K562 (cell line): ENCODE results near the gene TRPM2. TPM values are rescaled to one million over a fixed set of nuclear protein-coding genes. Genes with fewer than 3 reads are reported as not detected.
A peak's percentile ranks its signal among the peaks of the same experiment; 100 is the strongest.

Experiments used
- ATAC-seq: fragments of 200-7000 bp; cut with Tn5 transposase; 3 replicates; pipeline ENCODE4 v1.9.1; 2020; ENCODE audit warnings: moderate library complexity
- BruUV-seq: library from RNA; stranded (reverse); fragments of 400-500 nt; replicated peaks from 2 replicates; lab custom pipeline; 2021; lab: Mats Ljungman, UMichigan
- CTCF ChIA-PET: fragments of 300-600 bp; formaldehyde crosslinking; extraction: SDS; loops from one replicate; lab custom pipeline; 2021; ENCODE audit warnings: low intra/inter-chr PET ratio; lab: Yijun Ruan, JAX
- POLR2A ChIA-PET: fragments of 300-600, 350-650 bp; sonication (Branson Sonifier 250); formaldehyde crosslinking; extraction: SDS; loops from one replicate; lab custom pipeline; 2021; ENCODE audit warnings: antibody characterized with exemption, inconsistent platforms; lab: Yijun Ruan, JAX
- DNase-seq, 4 experiments: peaks; one replicate each; pipeline versions ENCODE4 v3.0.0 to v3.0.0-alpha.2; 2011 to 2018; ENCODE audit warnings: low spot score in 3 of 4, mixed read lengths in 3 of 4; ENCODE audit errors: extremely low read depth in 1 of 4
- FAIRE-seq: peaks from 2 replicates; lab custom pipeline; 2011; peaks lifted over from hg19 to GRCh38; lab: Jason Lieb, UNC
- H2AFZ ChIP-seq: 2 replicates; pipeline ENCODE4 v1.6.0; 2011; ENCODE audit warnings: low read depth, low read length, control low read depth, inconsistent platforms
- H3K27ac ChIP-seq: fragments of 200-600 bp; 3 replicates; pipeline ENCODE4 v1.8.0; 2011; ENCODE audit warnings: low read depth, mild to moderate bottlenecking, control low read depth, inconsistent platforms, low read length, moderate library complexity, mixed read lengths; ENCODE audit errors: extremely low read depth
- H3K27me3 ChIP-seq, 2 experiments: fragments of 300-600 bp in 1 of 2; 2 replicates in 1 of 2; 3 replicates in 1 of 2; pipeline versions ENCODE4 v1.6.0 to v1.8.0; 2011; ENCODE audit warnings: inconsistent platforms in 2 of 2, low read length in 2 of 2, mild to moderate bottlenecking in 1 of 2, mixed read lengths in 1 of 2, moderate library complexity in 1 of 2; ENCODE audit not compliant: control insufficient read depth in 2 of 2, insufficient read depth in 2 of 2
- H3K36me3 ChIP-seq: fragments of 300-600 bp; 3 replicates; pipeline ENCODE4 v1.8.0; 2011; ENCODE audit warnings: mild to moderate bottlenecking, low read length, inconsistent platforms; ENCODE audit not compliant: control insufficient read depth, insufficient read depth
- H3K4me1 ChIP-seq, 2 experiments: fragments of 200-600 bp in 1 of 2; replicated peaks in 1 of 2; 2 replicates in 1 of 2; 3 replicates in 1 of 2; pipeline versions ENCODE4 v1.5.1 to v1.8.0; 2011; ENCODE audit warnings: inconsistent platforms in 2 of 2, low read length in 2 of 2, mild to moderate bottlenecking in 1 of 2, mixed read lengths in 1 of 2, moderate library complexity in 1 of 2; ENCODE audit not compliant: control insufficient read depth in 2 of 2, insufficient read depth in 2 of 2
- H3K4me2 ChIP-seq: 2 replicates; pipeline ENCODE4 v1.6.1; 2011; ENCODE audit warnings: low read length, control low read depth, inconsistent platforms, mixed read lengths; ENCODE audit not compliant: insufficient read depth
- H3K4me3 ChIP-seq: fragments of 200-600 bp; sonication (generic), shearing (Covaris generic); 2 replicates; pipeline ENCODE4 v1.5.1; 2016; ENCODE audit warnings: control low read depth, inconsistent platforms
- H3K79me2 ChIP-seq: fragments of 200-600 bp; 3 replicates; pipeline ENCODE4 v1.8.0; 2011; ENCODE audit warnings: low read length, inconsistent platforms; ENCODE audit not compliant: control insufficient read depth, insufficient read depth
- H3K9ac ChIP-seq, 2 experiments: 2 replicates each; pipeline versions ENCODE4 v1.6.0 to v1.6.1; 2011; ENCODE audit warnings: low read depth in 2 of 2, low read length in 2 of 2, control low read depth in 1 of 2, inconsistent platforms in 1 of 2, mild to moderate bottlenecking in 1 of 2, mixed read lengths in 1 of 2; ENCODE audit not compliant: insufficient read depth in 1 of 2
- H3K9me1 ChIP-seq: one replicate; pipeline ENCODE4 v1.6.0; 2011; ENCODE audit warnings: inconsistent platforms, mild to moderate bottlenecking, low read length, moderate library complexity; ENCODE audit not compliant: control insufficient read depth, insufficient read depth
- H3K9me3 ChIP-seq: replicated peaks from 2 replicates; pipeline ENCODE4 v1.5.1; 2011; ENCODE audit warnings: low read depth, low read length, inconsistent platforms; ENCODE audit not compliant: control insufficient read depth, insufficient read depth
- H4K20me1 ChIP-seq: replicated peaks from 2 replicates; pipeline ENCODE4 v1.6.1; 2011; ENCODE audit warnings: low read length, inconsistent platforms, mixed read lengths; ENCODE audit not compliant: control insufficient read depth, insufficient read depth
- CEBPB ChIP-seq: fragments of 450-650 bp; IDR thresholded peaks from 2 replicates; pipeline ENCODE4 v1.6.1; 2016; ENCODE audit warnings: missing genetic modification characterization, missing compliant biosample characterization
- GABPA ChIP-seq: fragments of 200-800 bp; sonication (Bioruptor generic); conservative IDR thresholded peaks from 2 replicates; pipeline ENCODE4 v1.6.1; 2016; ENCODE audit warnings: low read depth, missing genetic modification characterization, missing compliant biosample characterization
- L3MBTL2 ChIP-seq: fragments of 450-650 bp; IDR thresholded peaks from 2 replicates; pipeline ENCODE4 v1.6.1; 2016; ENCODE audit warnings: mild to moderate bottlenecking, moderate library complexity
- PHF21A ChIP-seq: fragments of 450-650 bp; IDR thresholded peaks from 2 replicates; pipeline ENCODE4 v1.6.1; 2017; ENCODE audit warnings: low read depth, borderline replicate concordance
- ZNF143 ChIP-seq: sonication (generic); formaldehyde crosslinking; IDR thresholded peaks from 2 replicates; pipeline ENCODE4 v1.9.0; 2022; ENCODE audit warnings: mild to moderate bottlenecking, missing genetic modification reagents
- WGBS: fragments of 100-300 bp; shearing (Covaris generic); methylation state at CpG from one replicate; pipeline ENCODE4 v1.1.6; 2016; ENCODE audit warnings: low coverage, mixed read lengths; ENCODE audit not compliant: insufficient coverage; ENCODE audit errors: missing lambda C conversion rate; 5-methylcytosine and 5-hydroxymethylcytosine counted together
- in situ Hi-C: fragments of 300-500 bp; cut with MboI; formaldehyde crosslinking; loops from 4 replicates; pipeline ENCODE4 v1.15.0; 2018; ENCODE audit warnings: inconsistent platforms, mixed read lengths
- intact Hi-C: fragments of 100-400 bp; cut with micrococcal nuclease; formaldehyde crosslinking; loops from 2 replicates; pipeline ENCODE4 v1.14.2; 2022
- polyA plus RNA-seq, 8 experiments: library from polyadenylated mRNA; depleted of rRNA in 4 of 8; stranded (reverse) in 5 of 8; unstranded in 3 of 8; fragments of >200 nt; fragmentation: Nextera tagmentation in 2 of 8; fragmentation: Illumina TruSeq in 1 of 8; extraction: Ambion mirVana in 2 of 8; extraction: Trizol in 1 of 8; gene quantifications; 2 replicates each; pipeline versions ENCODE4 v1.2.1 to v1.2.3, GENCODE V29; 2011 to 2014; ENCODE audit warnings: inconsistent platforms in 1 of 8, missing spikeins in 1 of 8
- total RNA-seq, 7 experiments: library from RNA; depleted of rRNA in 6 of 7; stranded (reverse); fragments of >200 nt in 6 of 7; fragmentation: Illumina TruSeq in 2 of 7; extraction: Trizol in 2 of 7; gene quantifications; 2 replicates each; pipeline versions ENCODE4 v1.2.1 to v1.2.3, GENCODE V29; 2011 to 2021; ENCODE audit warnings: low replicate concordance in 1 of 7
- TF ChIP-seq, protein P1 (sequence below): fragments of 200-800 bp; sonication (Bioruptor generic); IDR thresholded peaks from 2 replicates; pipeline ENCODE4 v1.6.1; 2016; ENCODE audit warnings: missing genetic modification characterization, missing compliant biosample characterization
- TF ChIP-seq, protein P2 (sequence below): fragments of 200-800 bp; sonication (Bioruptor generic); IDR thresholded peaks from 2 replicates; pipeline ENCODE4 v1.6.1; 2017; ENCODE audit warnings: missing genetic modification characterization, missing compliant biosample characterization
- TF ChIP-seq, protein P3 (sequence below): fragments of 250-450 bp; sonication (Bioruptor Pico); IDR thresholded peaks from 2 replicates; pipeline ENCODE4 v1.5.0; 2021; ENCODE audit warnings: mild to moderate bottlenecking, borderline replicate concordance

TRPM2 gene
- total and polyA plus RNA-seq, 9 of the 15 experiments (the other 6 are each of a cell fraction or from before 2014, with no cell fraction given) = 0.33 to 2.1 (median 0.98) TPM; not detected in 2

DNA sequence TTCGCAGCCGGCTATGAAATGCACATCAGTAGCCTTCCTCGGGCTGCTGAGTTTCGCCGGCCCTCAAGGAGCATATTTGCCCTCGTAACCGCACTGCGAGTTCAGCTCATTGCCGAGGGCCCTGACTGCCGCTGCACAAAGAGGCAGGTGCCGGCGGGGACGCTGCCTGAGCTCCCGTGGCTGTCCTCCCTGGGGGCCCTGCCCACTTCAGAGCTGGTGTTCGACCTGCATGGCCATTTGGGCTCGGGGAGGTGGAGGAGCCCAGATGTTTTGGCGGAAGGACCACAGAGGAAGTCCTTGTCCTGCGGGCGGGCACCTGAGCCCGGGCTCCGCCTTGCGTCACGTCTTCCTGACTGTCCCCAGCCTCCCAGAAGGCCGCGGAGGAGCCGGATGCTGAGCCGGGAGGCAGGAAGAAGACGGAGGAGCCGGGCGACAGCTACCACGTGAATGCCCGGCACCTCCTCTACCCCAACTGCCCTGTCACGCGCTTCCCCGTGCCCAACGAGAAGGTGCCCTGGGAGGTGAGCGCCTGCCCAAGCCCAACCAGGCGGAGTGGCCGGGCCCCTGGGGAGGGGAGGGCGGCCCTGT is 72.0 kb downstream of the TRPM2 start:
- H3K4me1 ChIP-seq = peaks cover 0 to 43% of the 10 kb centered on the region in 2 experiments; a peak in 2 of 5 replicates
- ATAC-seq = peak; percentile 12; the same call in 1 of the 3 replicates
- ChIA-PET POLR2A (interaction anchor here (1.0 kb wide), 1 partner anchor 11 kb away, joined by 3 read pairs; no protein-coding TSS in a partner anchor), CTCF (no interaction called here)
- FAIRE-seq = no peak
- no peaks in the 10 kb centered on the region for H4K20me1 ChIP-seq
- H2AFZ ChIP-seq = peak overlapping the region; percentile 14; the same call in 1 of the 2 replicates
- no peak overlapping the region for H3K4me3 ChIP-seq
- peaks cover 9 to 34% of the 10 kb centered on the region in 2 experiments; a peak in 3 of 5 replicates for H3K27me3 ChIP-seq
- intact Hi-C loops = no loop called here
- H3K79me2 ChIP-seq = no peaks in the 10 kb centered on the region
- H3K27ac ChIP-seq = no peak overlapping the region
- peak overlapping the region; percentile 6; the same call in 1 of the 2 replicates for H3K4me2 ChIP-seq
- no peaks in the 10 kb centered on the region for H3K36me3 ChIP-seq
- in situ Hi-C loops = no loop called here
- no peak overlapping the region for H3K9ac ChIP-seq
- no peaks in the 10 kb centered on the region for H3K9me1 ChIP-seq
- no peak for DNase-seq
- no peaks in the 10 kb centered on the region; the same call in 1 of the 2 replicates for H3K9me3 ChIP-seq
- BruUV-seq = no TSS peak
- WGBS = 12% methylated on average over 36 of the region's 40 CpGs
- TF ChIP-seq, protein P1, sequence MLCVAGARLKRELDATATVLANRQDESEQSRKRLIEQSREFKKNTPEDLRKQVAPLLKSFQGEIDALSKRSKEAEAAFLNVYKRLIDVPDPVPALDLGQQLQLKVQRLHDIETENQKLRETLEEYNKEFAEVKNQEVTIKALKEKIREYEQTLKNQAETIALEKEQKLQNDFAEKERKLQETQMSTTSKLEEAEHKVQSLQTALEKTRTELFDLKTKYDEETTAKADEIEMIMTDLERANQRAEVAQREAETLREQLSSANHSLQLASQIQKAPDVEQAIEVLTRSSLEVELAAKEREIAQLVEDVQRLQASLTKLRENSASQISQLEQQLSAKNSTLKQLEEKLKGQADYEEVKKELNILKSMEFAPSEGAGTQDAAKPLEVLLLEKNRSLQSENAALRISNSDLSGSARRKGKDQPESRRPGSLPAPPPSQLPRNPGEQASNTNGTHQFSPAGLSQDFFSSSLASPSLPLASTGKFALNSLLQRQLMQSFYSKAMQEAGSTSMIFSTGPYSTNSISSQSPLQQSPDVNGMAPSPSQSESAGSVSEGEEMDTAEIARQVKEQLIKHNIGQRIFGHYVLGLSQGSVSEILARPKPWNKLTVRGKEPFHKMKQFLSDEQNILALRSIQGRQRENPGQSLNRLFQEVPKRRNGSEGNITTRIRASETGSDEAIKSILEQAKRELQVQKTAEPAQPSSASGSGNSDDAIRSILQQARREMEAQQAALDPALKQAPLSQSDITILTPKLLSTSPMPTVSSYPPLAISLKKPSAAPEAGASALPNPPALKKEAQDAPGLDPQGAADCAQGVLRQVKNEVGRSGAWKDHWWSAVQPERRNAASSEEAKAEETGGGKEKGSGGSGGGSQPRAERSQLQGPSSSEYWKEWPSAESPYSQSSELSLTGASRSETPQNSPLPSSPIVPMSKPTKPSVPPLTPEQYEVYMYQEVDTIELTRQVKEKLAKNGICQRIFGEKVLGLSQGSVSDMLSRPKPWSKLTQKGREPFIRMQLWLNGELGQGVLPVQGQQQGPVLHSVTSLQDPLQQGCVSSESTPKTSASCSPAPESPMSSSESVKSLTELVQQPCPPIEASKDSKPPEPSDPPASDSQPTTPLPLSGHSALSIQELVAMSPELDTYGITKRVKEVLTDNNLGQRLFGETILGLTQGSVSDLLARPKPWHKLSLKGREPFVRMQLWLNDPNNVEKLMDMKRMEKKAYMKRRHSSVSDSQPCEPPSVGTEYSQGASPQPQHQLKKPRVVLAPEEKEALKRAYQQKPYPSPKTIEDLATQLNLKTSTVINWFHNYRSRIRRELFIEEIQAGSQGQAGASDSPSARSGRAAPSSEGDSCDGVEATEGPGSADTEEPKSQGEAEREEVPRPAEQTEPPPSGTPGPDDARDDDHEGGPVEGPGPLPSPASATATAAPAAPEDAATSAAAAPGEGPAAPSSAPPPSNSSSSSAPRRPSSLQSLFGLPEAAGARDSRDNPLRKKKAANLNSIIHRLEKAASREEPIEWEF = no peak
- TF ChIP-seq L3MBTL2 = 0 out of 2 replicates have a peak, but pooled peaks have one; percentile 28
- TF ChIP-seq, protein P2, sequence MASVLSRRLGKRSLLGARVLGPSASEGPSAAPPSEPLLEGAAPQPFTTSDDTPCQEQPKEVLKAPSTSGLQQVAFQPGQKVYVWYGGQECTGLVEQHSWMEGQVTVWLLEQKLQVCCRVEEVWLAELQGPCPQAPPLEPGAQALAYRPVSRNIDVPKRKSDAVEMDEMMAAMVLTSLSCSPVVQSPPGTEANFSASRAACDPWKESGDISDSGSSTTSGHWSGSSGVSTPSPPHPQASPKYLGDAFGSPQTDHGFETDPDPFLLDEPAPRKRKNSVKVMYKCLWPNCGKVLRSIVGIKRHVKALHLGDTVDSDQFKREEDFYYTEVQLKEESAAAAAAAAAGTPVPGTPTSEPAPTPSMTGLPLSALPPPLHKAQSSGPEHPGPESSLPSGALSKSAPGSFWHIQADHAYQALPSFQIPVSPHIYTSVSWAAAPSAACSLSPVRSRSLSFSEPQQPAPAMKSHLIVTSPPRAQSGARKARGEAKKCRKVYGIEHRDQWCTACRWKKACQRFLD (CRISPR knock-in tag) = no peak
- no peak for TF ChIP-seq PHF21A
- TF ChIP-seq, protein P3, sequence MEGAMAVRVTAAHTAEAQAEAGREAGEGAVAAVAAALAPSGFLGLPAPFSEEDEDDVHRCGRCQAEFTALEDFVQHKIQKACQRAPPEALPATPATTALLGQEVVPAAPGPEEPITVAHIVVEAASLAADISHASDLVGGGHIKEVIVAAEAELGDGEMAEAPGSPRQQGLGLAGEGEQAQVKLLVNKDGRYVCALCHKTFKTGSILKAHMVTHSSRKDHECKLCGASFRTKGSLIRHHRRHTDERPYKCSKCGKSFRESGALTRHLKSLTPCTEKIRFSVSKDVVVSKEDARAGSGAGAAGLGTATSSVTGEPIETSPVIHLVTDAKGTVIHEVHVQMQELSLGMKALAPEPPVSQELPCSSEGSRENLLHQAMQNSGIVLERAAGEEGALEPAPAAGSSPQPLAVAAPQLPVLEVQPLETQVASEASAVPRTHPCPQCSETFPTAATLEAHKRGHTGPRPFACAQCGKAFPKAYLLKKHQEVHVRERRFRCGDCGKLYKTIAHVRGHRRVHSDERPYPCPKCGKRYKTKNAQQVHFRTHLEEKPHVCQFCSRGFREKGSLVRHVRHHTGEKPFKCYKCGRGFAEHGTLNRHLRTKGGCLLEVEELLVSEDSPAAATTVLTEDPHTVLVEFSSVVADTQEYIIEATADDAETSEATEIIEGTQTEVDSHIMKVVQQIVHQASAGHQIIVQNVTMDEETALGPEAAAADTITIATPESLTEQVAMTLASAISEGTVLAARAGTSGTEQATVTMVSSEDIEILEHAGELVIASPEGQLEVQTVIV (CRISPR knock-in tag) = no peak
- TF ChIP-seq CEBPB = peak; percentile 41
- TF ChIP-seq ZNF143 (CRISPR knock-in tag) = no peak
- peak; percentile 79 for TF ChIP-seq GABPA (tag)
